Dermis blood vessel endothelial cell (primary cell): Measurements from ENCODE around the gene FAM124A. TPM values are rescaled to one million over a fixed set of nuclear protein-coding genes. Genes with fewer than 3 reads are reported as not detected.

Experiments
- DNase-seq: peaks from one replicate; pipeline ENCODE4 v3.0.0; 2010
- total RNA-seq: library from RNA; depleted of rRNA; stranded (reverse); fragments of >200 nt; gene quantifications from 2 replicates; pipeline ENCODE4 v1.2.3, GENCODE V29; 2014

Gene FAM124A
- 9.4 and 9.7 TPM in 2 replicates for total RNA-seq

- DNase-seq: peak; percentile 69
Observed at GRCh38 chr13:51222037-51222685, at the start of gene FAM124A. Gene FAM124A (plus strand): TSS chr13:51222398. CDS start chr13:51222502, 104 bp downstream.

DNA sequence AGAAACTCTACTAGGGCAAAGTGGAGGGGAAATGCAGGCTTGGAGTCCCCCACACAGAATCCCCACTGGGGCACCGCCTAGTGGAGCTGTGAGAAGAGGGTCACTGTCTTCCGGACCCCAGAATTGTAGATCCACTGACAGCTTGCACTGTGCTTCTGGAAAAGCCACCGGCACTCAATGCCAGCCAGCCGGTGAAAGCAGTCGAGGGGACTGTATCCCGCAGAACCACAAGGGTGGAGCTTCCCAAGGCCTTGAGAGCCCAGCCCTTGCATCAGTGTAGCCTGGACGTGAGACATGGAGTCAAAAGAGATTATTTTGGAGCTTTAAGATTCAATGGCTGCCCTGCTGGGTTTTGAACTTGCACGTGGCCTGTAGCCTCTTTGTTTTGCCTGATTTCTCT, 47.2 kb upstream of the FAM124A start:
- DNase-seq: no peak

DNA sequence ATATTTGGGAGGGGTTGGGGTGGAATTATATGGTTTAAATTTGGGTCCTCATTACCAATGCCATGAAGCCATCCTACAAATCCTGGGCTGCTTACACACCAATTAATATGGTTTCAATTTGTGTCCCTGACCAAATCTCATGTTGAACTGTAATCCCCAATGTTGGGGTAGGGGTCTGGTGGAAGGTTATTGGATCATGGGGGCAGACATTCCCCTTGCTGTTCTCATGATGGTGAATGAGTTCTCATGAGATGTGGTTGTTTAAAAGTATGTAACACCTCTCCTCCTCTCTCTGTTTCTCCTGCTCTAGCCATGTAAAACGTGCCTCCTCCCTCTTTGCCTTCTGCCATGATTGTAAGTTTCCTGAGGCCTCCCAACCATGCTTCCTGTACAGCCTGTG, 46.6 kb upstream of the FAM124A start:
- no peak for DNase-seq

- DNase-seq: no peak
Observed at GRCh38 chr13:51177188-51177587, 45.0 kb upstream of the FAM124A start.

- no peak for DNase-seq
Observed at GRCh38 chr13:51178456-51179074, 43.6 kb upstream of the FAM124A start.

DNA sequence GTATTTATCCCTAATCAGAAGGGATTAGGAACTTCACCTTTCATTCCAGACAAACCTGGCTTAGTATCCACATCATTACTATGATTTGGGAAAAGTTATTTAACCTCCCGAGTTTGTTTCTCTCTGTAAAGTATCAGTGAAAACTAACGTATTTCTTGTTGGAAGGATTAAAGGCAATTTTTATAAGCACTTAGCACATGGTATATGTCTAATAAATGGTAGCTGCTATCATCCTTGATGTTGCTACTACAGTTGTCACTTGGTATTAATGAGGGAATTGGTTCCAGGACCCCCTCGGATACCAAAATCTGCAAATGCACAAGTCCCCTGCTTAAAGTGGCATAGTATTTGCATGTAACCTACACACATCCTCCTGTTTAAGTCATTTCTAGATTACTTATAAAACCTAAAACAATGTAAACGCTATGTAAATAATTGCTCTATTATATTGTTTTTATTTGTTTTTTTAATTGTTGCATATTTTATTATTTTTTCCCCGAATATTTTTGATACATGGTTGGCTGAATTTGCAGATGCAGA, 42.7 kb upstream of the FAM124A start:
- DNase-seq: no peak

- no peak for DNase-seq
Observed at GRCh38 chr13:51180853-51181511, 41.2 kb upstream of the FAM124A start.

- DNase-seq: no peak
Observed at GRCh38 chr13:51181786-51182383, 40.3 kb upstream of the FAM124A start.

- no peak for DNase-seq
Observed at GRCh38 chr13:51191743-51192142, 30.5 kb upstream of the FAM124A start.

DNA sequence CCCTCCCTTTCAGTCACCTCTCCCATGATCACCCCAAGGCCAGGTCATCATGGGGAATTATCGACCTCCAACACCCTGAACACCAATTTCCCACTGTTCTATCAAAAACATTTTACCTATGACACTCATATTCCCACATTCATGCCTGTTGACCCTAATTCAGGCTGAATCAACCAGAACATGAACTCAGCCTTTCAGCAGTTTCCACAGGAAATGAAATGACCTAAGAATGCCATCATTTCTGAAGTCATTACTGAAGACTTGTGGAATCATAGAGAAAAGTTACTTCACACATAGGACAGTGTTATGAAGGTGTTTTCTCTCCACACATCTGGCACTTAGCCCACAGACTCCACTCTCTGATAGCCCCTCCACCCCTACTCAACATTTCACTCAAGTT, 29.9 kb upstream of the FAM124A start:
- DNase-seq: peak; percentile 63

DNA sequence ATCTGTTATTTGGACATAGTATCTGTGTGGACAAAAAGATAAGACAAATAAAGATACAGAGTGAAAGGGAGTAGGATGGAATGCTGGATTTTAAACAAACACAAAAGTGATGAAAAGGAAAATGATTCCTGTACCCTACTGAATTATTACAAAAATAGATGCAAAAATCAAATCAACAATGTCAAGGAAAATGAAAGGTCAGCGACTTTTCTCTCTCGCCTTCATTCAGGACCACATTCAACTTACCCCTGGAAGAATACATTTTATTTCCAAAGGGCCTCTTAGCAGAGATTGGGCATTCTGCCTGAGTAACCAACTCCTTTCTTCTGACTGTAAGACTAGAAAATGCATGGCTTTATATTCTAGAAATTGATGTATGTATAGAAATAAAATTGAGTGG, 28.8 kb upstream of the FAM124A start:
- DNase-seq: no peak

DNA sequence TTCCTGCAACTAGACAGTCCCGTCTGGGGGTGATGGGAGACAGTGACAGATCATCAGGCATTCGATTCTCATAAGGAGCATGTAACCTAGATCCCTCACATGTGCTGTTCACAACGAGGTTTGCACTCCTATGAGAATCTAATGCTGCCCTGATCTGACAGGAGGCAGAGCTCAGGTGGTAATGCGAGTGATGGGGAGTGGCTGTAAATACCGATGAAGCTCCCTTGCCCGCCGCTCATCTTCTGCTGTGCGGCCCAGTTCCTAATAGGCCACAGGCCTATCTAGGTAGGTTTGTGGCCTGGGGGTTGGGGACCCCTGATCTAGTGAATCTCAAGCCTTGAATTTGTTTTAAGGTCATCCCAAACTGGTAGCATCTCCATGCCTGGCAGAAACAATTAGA, 27.3 kb upstream of the FAM124A start:
- no peak for DNase-seq

- no peak for DNase-seq
Observed at GRCh38 chr13:51201886-51202285, 20.3 kb upstream of the FAM124A start.

GRCh38 chr13:51202477-51203046, 19.6 kb upstream of the FAM124A start:
- DNase-seq: peak; percentile 75

DNA sequence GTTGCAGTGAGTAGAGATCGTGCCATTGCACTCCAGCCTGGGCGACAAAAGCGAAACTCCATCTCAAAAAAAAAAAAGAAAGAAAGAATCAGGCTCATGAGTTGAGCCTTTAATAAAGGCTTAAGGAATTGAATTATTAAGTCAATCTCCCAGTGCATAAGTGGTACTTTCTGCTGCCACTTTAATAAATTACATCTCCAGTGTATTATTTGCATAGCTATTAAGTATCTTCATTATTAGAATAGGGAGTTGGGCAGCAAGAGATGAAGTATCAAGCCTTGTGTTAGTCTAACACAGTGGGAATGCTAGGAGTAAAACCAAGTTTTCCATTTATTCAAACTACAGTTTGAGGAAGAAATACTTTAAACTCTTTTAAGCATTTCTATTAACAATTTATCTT, 15.6 kb upstream of the FAM124A start:
- no peak for DNase-seq

- no peak for DNase-seq
Observed at GRCh38 chr13:51207881-51208280, 14.3 kb upstream of the FAM124A start.

- DNase-seq: no peak
Observed at GRCh38 chr13:51208716-51209115, 13.5 kb upstream of the FAM124A start.

DNA sequence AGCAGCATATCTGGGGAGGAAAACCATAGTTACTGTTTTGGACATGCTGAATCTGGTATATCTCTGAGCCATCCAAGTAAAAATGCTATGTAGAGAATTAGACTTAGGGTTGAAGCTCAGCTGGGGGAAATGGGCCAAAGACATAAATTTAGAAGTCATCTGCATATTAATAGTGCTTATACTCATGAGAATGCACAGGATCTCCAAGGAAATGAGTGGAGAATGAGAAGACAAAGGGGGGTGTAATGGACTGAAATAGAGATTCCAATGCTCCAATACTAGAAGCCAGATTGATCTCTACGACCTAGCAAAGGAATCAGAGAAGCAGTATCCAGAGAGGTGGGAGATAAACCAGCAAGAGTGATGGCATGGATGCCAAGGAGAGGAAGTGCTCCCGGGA, 10.3 kb upstream of the FAM124A start:
- no peak for DNase-seq

DNA sequence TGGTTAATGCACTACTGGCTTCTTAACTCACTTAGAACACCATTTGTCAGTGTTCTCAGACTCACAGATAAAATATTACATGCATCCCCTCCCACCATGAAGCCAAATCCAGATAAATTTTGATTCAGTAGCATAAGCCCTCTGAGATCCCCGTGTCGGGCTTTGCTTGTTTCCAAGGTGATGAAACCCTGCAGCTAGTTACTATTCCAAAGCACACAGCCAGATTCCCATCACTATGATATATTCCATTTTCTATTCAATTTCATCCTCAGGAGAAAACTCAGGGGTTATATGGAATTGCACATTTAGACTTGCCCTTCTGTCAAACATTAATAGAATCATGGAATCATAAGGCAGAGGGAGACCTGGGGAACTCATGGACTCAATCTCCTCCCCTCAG, 9.4 kb upstream of the FAM124A start:
- DNase-seq: no peak

DNA sequence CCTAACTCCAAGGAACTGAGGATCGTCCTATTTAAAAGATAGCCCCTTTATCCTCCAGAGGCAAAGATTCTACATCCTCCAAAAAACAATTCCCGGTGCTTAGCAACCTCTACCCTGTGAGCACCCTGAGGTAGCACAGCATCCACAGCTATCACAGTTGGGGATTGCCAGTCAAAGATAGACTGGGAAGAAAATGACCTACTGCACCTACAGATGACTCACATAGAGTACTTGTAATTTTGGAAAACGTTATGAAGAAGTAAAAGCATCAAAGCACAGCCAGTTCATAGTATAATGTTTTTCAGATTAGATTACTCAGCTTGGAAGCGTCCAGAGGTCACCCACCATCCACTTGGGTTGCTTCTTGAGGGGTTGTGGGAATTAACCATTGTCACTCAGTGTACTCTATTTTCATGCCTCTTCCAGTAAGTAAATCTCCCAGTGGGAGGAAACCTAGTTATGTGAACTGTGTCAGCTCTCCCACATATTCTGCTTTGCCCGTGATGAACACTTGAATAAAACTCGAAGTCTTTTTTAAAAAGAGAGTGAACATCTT, 8.9 kb upstream of the FAM124A start:
- DNase-seq: no peak

GRCh38 chr13:51218626-51219025, 3.6 kb upstream of the FAM124A start:
- no peak for DNase-seq

- DNase-seq: no peak
Observed at GRCh38 chr13:51220706-51221105, 1.5 kb upstream of the FAM124A start.

DNA sequence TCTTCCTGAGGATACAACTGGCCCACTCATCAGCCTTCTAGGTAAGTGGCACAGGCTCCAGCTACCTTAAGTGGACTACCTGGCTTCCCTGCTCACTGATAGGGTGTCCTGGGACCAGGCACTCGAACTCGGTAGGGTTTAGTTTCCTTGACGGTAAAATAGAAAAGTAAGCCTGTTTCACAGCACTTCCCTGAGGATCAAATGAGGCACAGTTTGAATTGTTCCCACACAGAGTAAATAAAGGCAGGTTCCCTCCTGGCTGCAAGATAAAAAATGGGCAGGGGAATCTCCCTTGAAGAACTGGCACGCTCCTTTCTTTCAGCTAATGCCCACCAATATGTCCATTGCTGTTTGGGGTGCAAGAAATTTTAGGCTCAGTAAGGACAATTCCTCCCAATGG, 1.1 kb upstream of the FAM124A start:
- no peak for DNase-seq
